SK-N-SH (cell line): ENCODE measurements around the gene PTTG1IP.

Experiments used
- CHD2 ChIP-seq: fragments of 150-350 bp; IDR thresholded peaks from 2 replicates; pipeline ENCODE4 v1.6.1; 2018; ENCODE audit warnings: low read length; ENCODE audit not compliant: partially characterized antibody
- EP300 ChIP-seq, 2 experiments: IDR thresholded peaks; 2 replicates each; pipeline versions ENCODE4 v1.4.0 to v1.6.1; 2012; ENCODE audit warnings: borderline replicate concordance in 1 of 2, low read depth in 1 of 2, low read length in 1 of 2
- EZH2phosphoT487 ChIP-seq: fragments of 200-600 bp; sonication (generic); IDR thresholded peaks from 2 replicates; pipeline ENCODE4 v1.6.1; 2017; ENCODE audit warnings: low read depth, mixed run types, mild to moderate bottlenecking, antibody characterized with exemption, moderate library complexity, borderline replicate concordance
- FOXM1 ChIP-seq: IDR thresholded peaks from 2 replicates; pipeline ENCODE4 v1.4.0; 2012; ENCODE audit warnings: low read depth, mild to moderate bottlenecking
- MXI1 ChIP-seq: IDR thresholded peaks from 2 replicates; pipeline ENCODE4 v1.6.1; 2012; ENCODE audit warnings: mild to moderate bottlenecking, low read depth, low read length, improper control_type of control experiment
- POLR2AphosphoS5 ChIP-seq: IDR thresholded peaks from 2 replicates; pipeline ENCODE4 v1.6.1; 2012; ENCODE audit warnings: low read depth, low read length
- RAD21 ChIP-seq: IDR thresholded peaks from 2 replicates; pipeline ENCODE4 v1.6.1; 2012; ENCODE audit warnings: mild to moderate bottlenecking, low read length
- RCOR1 ChIP-seq: fragments of 150-350 bp; IDR thresholded peaks from 2 replicates; pipeline ENCODE4 v1.6.1; 2017; ENCODE audit warnings: antibody characterized with exemption, low read length
- SIN3A ChIP-seq: IDR thresholded peaks from 2 replicates; pipeline ENCODE4 v1.6.1; 2012; ENCODE audit warnings: low read depth, mild to moderate bottlenecking, low read length, moderate library complexity, borderline replicate concordance
- SMC3 ChIP-seq: IDR thresholded peaks from 2 replicates; pipeline ENCODE4 v1.6.1; 2012; ENCODE audit warnings: low read depth, low read length, improper control_type of control experiment
- YY1 ChIP-seq: IDR thresholded peaks from 2 replicates; pipeline ENCODE4 v1.4.0; 2012; ENCODE audit warnings: low read depth, mild to moderate bottlenecking
- TF ChIP-seq, protein P1 (sequence below): fragments of 200-600 bp; sonication (generic); IDR thresholded peaks from 2 replicates; pipeline ENCODE4 v1.6.1; 2017; ENCODE audit warnings: antibody characterized with exemption, mild to moderate bottlenecking, moderate library complexity
- TF ChIP-seq, protein P2 (sequence below): IDR thresholded peaks from 2 replicates; pipeline ENCODE4 v1.4.0; 2012; ENCODE audit warnings: low read depth

DNA sequence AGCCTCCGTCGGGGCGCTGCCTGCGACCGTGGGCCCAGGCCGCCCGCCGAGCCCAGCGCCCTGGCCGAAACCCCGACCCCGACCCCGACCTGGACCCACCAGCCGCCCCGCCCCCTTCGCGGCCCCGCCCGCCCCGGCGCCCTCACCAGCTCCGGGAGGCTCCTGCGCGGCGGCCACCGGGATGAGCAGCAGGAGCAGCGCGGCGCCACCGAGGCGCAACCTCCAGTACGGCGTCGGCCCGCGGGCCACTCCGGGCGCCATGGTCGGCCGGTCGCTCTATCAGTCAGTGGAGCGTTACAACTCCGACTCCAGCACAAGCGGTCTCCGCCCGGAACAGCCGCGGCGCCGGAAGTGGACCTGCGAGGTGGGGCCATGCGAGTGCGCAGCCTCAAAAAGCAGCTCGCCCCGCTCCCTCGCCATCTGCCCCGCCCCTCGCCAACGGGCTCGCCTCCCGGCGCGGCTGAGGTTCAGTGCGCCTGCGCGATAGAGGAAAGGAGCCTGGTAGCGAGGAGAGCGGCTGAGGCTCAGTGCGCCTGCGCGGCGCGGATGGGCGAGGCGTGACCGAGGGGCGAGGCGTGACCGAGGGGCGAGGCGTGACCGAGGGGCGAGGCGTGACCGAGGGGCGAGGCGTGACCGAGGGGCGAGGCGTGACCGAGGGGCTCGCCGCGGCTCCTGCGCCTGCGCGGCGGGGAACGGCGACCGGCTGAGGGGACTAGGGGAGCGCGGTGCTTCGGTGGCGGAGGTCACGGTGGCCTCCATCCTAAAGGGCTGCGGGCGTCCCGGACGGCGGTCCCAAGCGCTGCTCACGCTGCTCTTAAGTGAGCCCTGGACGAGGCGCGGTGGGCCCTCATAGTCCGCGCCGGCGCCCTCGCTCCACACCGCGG, at the start of gene PTTG1IP:
- no peak for TF ChIP-seq EP300 (IDR thresholded peaks at IDR 0.05; ENCODE audit: borderline replicate concordance in 1 of 2, low read depth in 1 of 2, low read length in 1 of 2)
- TF ChIP-seq YY1, result no peak
- TF ChIP-seq, protein P1, sequence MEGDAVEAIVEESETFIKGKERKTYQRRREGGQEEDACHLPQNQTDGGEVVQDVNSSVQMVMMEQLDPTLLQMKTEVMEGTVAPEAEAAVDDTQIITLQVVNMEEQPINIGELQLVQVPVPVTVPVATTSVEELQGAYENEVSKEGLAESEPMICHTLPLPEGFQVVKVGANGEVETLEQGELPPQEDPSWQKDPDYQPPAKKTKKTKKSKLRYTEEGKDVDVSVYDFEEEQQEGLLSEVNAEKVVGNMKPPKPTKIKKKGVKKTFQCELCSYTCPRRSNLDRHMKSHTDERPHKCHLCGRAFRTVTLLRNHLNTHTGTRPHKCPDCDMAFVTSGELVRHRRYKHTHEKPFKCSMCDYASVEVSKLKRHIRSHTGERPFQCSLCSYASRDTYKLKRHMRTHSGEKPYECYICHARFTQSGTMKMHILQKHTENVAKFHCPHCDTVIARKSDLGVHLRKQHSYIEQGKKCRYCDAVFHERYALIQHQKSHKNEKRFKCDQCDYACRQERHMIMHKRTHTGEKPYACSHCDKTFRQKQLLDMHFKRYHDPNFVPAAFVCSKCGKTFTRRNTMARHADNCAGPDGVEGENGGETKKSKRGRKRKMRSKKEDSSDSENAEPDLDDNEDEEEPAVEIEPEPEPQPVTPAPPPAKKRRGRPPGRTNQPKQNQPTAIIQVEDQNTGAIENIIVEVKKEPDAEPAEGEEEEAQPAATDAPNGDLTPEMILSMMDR, result no peak
- TF ChIP-seq, protein P2, sequence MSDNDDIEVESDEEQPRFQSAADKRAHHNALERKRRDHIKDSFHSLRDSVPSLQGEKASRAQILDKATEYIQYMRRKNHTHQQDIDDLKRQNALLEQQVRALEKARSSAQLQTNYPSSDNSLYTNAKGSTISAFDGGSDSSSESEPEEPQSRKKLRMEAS, result no peak; the same call in 1 of the 2 replicates
- no peak for TF ChIP-seq RAD21
- TF ChIP-seq RCOR1, result no peak
- peak; percentile 86 for TF ChIP-seq POLR2AphosphoS5
- TF ChIP-seq MXI1, result 0 out of 2 replicates have a peak, but pooled peaks have one; percentile 54
- TF ChIP-seq SIN3A, result no peak
- TF ChIP-seq CHD2, result no peak
- no peak for TF ChIP-seq EZH2phosphoT487
- TF ChIP-seq FOXM1, result no peak
- no peak for TF ChIP-seq SMC3
